GM21390 (cell line): ENCODE measurements around the gene TMEM266.

ENCODE experiments used
- ATAC-seq: cut with Tn5 transposase; IDR thresholded peaks from one replicate; pipeline ENCODE4 v1.9.1; 2021; ENCODE audit not compliant: unreplicated experiment

Gene TMEM266

GRCh38 chr15:76127169-76127568, 67.4 kb downstream of the TMEM266 start:
- no peak for ATAC-seq

DNA sequence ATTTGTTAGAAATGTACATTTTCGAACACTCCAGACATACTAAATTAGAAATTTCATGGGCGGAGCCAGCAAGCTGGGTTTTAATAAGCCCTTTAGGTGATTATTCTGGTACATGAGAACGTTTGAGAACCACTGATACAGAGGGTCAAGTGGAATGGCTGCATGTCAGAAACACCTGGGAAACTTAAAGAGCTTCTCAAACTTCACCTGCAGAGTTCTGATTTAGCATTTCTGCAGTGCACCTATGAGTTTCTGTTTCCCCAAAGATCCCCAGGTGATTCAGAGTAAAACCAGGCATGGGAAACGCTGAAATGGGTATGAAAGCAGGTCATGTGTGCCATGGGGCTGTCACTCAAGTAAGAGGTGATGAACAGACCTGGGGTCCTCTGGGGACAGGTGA, 68.1 kb downstream of the TMEM266 start:
- ATAC-seq = no peak

GRCh38 chr15:76134537-76134936, 74.8 kb downstream of the TMEM266 start:
- no peak for ATAC-seq

DNA sequence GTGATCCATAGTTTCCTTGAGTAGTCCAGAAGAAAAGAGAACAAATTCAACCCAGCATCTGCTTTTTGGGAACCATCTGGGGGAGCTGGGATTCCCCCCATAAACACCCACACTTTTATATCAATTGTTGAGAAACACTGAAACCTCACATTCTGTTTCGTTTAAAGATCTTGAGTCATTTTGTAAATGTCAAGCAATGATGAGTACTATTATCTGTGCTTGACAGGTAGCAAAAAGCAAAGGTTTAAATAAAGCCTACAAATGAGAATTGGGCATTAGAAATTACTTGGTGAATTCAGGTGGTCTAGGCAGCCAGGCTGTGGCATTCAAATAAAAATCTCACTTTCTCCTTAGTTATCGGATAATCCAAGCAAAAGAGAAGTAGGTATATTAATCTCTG, 75.7 kb downstream of the TMEM266 start:
- ATAC-seq = no peak

- no peak for ATAC-seq
Measured at GRCh38 chr15:76138436-76138835, 78.7 kb downstream of the TMEM266 start.

DNA sequence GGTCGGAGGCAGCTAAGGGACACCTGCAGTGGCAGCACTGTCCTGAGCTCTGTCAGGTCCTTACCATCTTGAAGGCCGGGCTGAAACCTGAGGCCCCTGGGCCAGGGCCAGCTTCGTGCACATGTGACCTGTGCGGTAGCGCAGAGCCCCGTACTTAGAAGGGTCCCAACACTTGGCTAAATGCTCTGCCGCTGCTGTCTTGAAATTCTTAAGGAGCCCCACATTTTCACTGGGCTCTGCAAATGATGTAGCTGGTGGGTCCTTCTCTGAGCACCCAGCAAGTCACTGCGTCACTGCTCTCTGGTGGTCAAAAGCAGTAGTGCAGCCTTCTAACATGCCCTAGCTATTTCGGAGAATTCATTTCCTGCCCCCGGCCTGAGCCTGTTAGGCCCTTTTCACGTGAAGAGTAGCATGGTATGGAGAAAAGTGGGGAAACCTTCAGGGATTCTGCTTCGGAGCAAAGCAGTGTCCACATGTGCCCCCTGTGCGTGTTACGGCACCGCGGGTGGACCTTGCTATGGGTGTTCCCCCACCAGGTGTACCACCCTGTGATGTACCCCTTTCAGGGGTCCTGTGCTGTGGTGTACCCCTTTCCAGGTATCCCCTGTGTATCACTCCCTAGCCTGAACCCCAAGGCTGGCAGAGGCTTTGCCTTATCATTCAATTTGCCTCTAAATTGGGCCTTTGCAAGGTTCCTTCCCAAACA, 79.7 kb downstream of the TMEM266 start:
- no peak for ATAC-seq

- no peak for ATAC-seq
Measured at GRCh38 chr15:76140074-76140464, 80.3 kb downstream of the TMEM266 start.

GRCh38 chr15:76146812-76147211, 87.0 kb downstream of the TMEM266 start:
- no peak for ATAC-seq

DNA sequence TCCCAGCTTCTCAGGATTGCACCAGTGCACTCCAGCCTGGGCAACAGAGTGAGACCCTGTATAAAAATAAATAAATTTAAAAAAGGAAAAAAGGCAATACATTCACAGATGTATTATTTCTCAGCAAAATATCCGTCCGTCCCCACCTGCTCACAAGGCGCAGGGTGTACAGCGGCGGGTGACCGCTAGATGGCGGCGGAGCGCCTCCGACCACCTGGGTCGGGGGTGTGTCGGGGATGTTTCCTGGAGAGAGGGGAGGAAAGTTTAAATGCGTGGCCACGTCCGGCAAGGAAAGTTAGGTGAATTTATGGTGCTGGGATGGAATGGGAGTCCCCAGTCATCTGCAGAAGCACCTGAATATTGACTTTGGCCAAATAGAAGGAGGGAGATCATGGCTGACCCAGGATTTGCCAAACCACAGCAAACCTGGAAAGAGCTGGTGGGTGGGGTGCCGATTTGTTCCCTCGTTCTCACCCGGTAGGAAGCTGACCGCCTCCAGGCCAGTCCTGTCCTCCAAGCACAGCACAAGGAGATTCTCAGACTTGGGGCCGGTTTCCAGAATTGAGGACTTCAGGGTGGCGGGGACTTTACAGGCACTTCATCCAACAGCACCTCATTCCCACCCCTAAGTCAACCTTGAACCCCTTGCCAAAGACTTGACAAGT, 88.3 kb downstream of the TMEM266 start:
- ATAC-seq = no peak

DNA sequence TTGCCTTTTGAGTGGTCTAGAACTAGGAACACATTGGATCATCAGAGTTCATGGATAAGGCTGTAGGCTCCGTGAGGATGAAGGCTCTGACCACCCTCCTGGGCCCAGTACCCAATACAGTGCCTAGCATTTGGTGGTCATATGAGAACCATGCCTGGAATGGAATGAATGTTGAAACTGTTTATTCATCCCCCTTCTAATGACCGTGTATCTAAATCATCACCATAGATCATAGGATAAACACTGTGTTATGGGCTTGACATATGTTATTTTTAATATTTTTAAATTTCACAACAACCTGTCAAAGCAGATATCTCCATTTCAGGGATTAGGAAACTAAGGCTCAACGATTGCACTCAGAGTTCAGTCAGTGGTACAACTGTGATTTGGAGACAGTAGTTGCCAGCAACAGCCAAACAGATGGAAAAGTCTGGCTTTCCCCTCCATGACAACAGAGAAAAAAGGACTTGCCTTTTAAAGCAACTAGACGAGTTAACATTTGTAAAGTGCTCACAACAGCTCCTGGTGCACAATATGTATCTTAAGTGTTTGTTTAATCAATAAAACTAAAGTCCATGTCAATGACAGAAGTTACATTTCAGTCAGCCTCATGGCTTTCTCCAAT, 89.6 kb downstream of the TMEM266 start:
- ATAC-seq = no peak

DNA sequence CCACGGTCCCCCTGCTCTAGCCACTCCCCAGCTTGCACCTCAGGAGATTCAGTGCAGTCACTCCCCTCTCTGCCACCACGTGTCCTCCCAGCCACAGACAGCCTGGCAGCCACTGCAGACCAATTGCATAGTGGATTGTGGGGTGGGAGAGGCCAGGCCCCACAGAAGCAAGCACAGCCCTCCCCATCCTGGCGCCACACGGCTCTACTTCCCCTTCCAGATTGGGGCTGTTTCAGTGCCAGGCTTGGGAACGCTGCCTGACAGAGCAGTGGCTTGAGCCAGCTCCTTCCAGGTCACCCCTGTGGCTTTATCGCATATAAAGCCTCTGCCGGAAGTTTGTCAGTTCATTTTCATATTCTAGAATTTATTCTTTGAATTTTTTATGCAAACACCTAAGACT, 90.7 kb downstream of the TMEM266 start:
- ATAC-seq = peak; percentile 14

GRCh38 chr15:76150971-76151598, 91.3 kb downstream of the TMEM266 start:
- peak; percentile 85 for ATAC-seq

DNA sequence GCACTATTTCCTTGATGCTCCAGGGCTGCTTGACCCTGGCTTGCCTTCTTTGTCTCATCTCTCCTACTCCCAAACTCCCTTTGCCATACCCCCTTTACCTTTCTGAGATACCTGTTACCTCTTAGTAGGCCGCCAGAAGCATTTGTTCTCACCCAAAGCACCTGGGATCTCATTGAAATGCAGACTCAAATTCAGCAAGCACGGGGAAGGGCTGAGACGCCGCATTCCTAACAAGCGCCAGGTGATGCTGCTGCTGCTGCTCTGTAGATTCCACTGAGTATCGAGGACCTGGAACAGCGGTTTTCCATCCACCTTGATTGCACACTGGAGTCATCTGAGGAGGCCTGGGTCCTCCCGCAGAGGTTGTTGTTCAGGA, 91.8 kb downstream of the TMEM266 start:
- ATAC-seq = no peak

GRCh38 chr15:76152197-76152596, 92.4 kb downstream of the TMEM266 start:
- ATAC-seq = no peak

- ATAC-seq = no peak
Measured at GRCh38 chr15:76153241-76154197, 93.7 kb downstream of the TMEM266 start.

DNA sequence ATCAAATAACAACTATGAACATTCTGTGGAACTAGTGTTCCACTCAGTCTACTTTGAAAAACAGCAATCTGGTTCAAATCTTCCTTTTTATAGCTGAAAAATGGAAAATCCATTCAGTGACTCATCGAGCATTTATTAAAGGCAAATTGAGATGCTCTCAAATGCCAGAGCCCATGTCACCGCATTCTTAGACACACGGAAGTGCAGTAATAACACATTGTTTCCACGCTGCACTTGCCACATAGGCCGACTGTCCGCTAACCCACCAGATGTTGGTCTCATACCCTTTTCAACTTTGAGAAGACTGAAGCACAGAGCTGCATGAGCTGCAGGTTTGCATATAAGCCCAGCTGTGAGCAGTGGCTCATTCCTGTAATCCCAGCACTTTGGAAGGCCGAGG, 95.9 kb downstream of the TMEM266 start:
- ATAC-seq = no peak

- ATAC-seq = no peak
Measured at GRCh38 chr15:76158226-76158625, 98.4 kb downstream of the TMEM266 start.

- no peak for ATAC-seq
Measured at GRCh38 chr15:76158815-76159214, 99.0 kb downstream of the TMEM266 start.

GRCh38 chr15:76159282-76159681, 99.5 kb downstream of the TMEM266 start:
- no peak for ATAC-seq

DNA sequence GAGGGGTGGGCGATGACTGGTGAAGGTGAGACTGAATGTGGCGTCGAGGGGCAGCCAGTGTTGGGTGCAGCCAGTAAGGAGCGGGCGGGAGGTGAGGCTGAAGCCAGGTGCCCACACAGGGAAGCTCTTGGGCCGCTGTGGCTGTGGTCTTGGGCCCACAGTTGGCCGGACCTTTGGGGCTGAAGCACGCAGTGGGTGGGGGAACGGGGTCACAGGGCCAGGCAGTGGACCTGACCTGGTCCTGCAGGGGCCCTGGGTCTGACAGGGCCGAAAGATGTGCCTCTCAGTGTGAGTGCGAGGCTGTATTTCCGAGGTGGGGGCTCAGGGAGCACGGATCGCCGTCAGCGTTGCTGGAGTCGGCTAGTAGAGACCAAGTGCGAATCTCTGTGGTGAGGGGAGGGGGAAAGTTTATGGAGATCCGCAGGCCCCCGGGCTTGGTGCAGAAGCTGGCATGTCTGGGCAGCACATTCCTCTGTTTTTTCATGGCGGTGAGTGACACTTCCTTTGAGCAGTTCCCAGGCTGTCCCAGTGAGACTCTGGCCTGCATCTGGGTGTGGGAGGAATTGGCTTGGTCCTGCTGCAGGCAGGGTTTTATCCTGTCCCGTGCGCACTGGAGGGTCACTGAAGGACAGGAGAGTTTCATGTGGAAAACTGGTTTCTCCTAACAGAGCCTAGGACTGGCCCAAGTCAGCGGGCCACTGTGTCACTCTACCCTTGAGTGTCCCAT, 100.8 kb downstream of the TMEM266 start:
- no peak for ATAC-seq
